Tibial nerve (tissue), 4 donors: ENCODE results near the gene CTNNA3. TPM values are rescaled to one million over a fixed set of nuclear protein-coding genes. Genes with fewer than 3 reads are reported as not detected.

Experiments
- DNase-seq, 2 donors: peaks; one replicate each; pipeline ENCODE4 v3.0.0-alpha.2; 2019; ENCODE audit warnings: low spot score in 2 of 2
- H3K27ac ChIP-seq, 4 donors: fragments of 200-600 bp; sonication (generic) in 3 of 4; one replicate each; pipeline ENCODE4 v1.5.1; 2017 to 2019; ENCODE audit warnings: mild to moderate bottlenecking in 1 of 4
- H3K27me3 ChIP-seq, 2 donors: fragments of 200-600 bp; sonication (generic) in 1 of 2; one replicate each; pipeline versions ENCODE4 v1.5.1 to v1.6.0; 2017 to 2019
- H3K36me3 ChIP-seq, 3 donors: fragments of 200-600 bp; sonication (generic); one replicate each; pipeline ENCODE4 v1.5.1; 2018 to 2019
- H3K4me1 ChIP-seq, 4 donors: fragments of 200-600 bp; sonication (generic) in 3 of 4; one replicate each; pipeline ENCODE4 v1.5.1; 2017 to 2019
- H3K4me3 ChIP-seq, 4 donors: fragments of 200-600 bp; sonication (generic) in 3 of 4; one replicate each; pipeline ENCODE4 v1.5.1; 2017 to 2019; ENCODE audit warnings: mild to moderate bottlenecking in 1 of 4, moderate library complexity in 1 of 4
- H3K9me3 ChIP-seq, 4 donors: fragments of 200-600 bp; sonication (generic) in 3 of 4; one replicate each; pipeline ENCODE4 v1.5.1; 2017 to 2019
- EP300 ChIP-seq, 2 donors: sonication (generic); formaldehyde crosslinking; IDR thresholded peaks; one replicate each; pipeline ENCODE4 v1.6.1; 2017; ENCODE audit warnings: antibody characterized with exemption in 2 of 2, mild to moderate bottlenecking in 1 of 2
- POLR2A ChIP-seq, 2 donors: fragments of 450-650 bp; IDR thresholded peaks; one replicate each; pipeline ENCODE4 v1.6.1; 2017; ENCODE audit warnings: antibody characterized with exemption in 2 of 2, mild to moderate bottlenecking in 2 of 2, moderate library complexity in 2 of 2
- WGBS, 2 donors: methylation state at CpG; one replicate each; pipeline ENCODE4 v1.1.5; 2018; 5-methylcytosine and 5-hydroxymethylcytosine counted together
- total RNA-seq, 4 donors: library from RNA; depleted of rRNA; stranded (reverse); fragments of >200 nt; gene quantifications; one replicate each; pipeline ENCODE4 v1.1.0, GENCODE V29; 2016
- TF ChIP-seq, protein P1 (sequence below), 5 experiments: fragments of 200-600 bp in 3 of 5; fragments of 450-650 bp in 2 of 5; sonication (generic) in 3 of 5; IDR thresholded peaks; one replicate each; pipeline ENCODE4 v1.5.1; 2016 to 2019; ENCODE audit warnings: antibody characterized with exemption in 5 of 5, mild to moderate bottlenecking in 3 of 5, moderate library complexity in 2 of 5

The CTNNA3 gene
- total RNA-seq, 4 donors from 2014 or later: 15.9 to 36.1 (median 23.1) TPM

DNA sequence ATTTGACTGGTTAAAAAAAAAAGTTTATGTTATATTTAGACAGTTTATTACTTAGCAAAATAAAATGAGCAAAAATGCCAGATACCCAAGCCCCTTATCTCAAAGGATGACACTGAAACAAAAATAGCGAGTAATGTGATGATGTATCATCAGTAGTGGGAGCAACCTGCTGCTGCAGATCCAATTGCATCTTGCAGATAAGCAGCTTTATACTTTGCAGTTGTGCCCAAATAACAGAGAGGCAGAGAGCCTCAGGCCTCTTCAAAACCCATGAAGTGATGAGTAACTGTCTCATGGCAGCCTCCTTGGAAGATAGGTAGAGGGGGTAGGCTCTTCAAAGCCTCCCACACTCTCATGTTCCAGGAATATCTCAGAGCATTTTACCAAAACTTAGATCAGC is 1238.4 kb downstream of the CTNNA3 start:
- H3K4me1 ChIP-seq: no peaks in the 10 kb centered on the region
- no peaks in the 10 kb centered on the region for H3K27me3 ChIP-seq
- H3K27ac ChIP-seq: no peak overlapping the region
- 95 to 100% methylated on average over 1 of the region's 1 CpG for WGBS, 2 donors
- H3K9me3 ChIP-seq: peaks cover 0 to 9% (median 0%) of the 10 kb centered on the region in 4 donors
- TF ChIP-seq POLR2A (IDR thresholded peaks at IDR 0.05) (no peak), EP300 (IDR thresholded peaks at IDR 0.05) (no peak)
- TF ChIP-seq, protein P1, sequence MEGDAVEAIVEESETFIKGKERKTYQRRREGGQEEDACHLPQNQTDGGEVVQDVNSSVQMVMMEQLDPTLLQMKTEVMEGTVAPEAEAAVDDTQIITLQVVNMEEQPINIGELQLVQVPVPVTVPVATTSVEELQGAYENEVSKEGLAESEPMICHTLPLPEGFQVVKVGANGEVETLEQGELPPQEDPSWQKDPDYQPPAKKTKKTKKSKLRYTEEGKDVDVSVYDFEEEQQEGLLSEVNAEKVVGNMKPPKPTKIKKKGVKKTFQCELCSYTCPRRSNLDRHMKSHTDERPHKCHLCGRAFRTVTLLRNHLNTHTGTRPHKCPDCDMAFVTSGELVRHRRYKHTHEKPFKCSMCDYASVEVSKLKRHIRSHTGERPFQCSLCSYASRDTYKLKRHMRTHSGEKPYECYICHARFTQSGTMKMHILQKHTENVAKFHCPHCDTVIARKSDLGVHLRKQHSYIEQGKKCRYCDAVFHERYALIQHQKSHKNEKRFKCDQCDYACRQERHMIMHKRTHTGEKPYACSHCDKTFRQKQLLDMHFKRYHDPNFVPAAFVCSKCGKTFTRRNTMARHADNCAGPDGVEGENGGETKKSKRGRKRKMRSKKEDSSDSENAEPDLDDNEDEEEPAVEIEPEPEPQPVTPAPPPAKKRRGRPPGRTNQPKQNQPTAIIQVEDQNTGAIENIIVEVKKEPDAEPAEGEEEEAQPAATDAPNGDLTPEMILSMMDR (IDR thresholded peaks at IDR 0.05): no peak
- DNase-seq: no peak
- H3K4me3 ChIP-seq: no peak overlapping the region
- no peaks in the 10 kb centered on the region for H3K36me3 ChIP-seq

DNA sequence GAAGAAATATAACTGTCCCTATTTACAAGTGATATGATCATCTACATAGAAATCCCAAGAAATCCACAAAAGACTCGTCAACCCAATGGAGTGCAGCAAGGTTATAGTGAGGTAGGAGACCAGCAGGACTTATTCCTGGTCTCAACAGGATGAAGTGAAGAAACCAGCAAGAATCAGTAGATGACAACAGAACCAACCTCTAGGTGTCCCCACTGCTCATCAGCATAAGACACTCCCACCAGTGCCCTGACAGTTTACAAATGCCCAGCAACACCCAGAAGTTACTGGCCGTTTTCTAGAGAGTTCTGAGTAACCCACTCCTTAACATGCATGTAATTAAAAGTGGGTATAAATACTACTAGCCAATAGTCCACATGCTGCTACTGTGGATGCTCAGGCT is 1240.7 kb downstream of the CTNNA3 start:
- H3K36me3 ChIP-seq: no peaks in the 10 kb centered on the region
- 66 to 76% methylated on average over 2 of the region's 2 CpGs for WGBS, 2 donors
- peaks cover 0 to 8% (median 0%) of the 10 kb centered on the region in 4 donors for H3K9me3 ChIP-seq
- H3K4me3 ChIP-seq: no peak overlapping the region
- no peak for TF ChIP-seq EP300 (IDR thresholded peaks at IDR 0.05)
- TF ChIP-seq, protein P1 (IDR thresholded peaks at IDR 0.05): no peak
- no peak for TF ChIP-seq POLR2A (IDR thresholded peaks at IDR 0.05)
- no peaks in the 10 kb centered on the region for H3K27me3 ChIP-seq
- no peak for DNase-seq
- no peak overlapping the region for H3K27ac ChIP-seq
- H3K4me1 ChIP-seq: no peaks in the 10 kb centered on the region

DNA sequence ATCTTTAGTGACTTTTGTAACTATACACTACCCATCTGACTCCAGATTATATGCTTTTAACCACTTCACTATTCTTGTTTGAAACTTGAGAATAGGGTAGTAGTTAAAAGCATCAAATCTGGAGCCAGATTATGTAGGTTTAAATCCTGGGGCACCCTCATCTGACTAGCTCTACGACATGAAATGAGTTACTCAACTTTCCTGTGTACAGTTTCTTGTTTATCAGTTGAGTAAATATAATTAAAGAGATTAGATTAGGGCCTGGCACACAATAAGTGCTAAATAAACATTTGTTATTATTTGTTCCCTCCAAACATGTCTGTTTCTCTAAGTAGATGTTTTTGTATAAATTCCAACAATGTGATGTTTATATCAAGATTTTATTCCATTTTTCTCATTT is 1255.4 kb downstream of the CTNNA3 start:
- TF ChIP-seq, protein P1 (IDR thresholded peaks at IDR 0.05): no peak
- TF ChIP-seq POLR2A (IDR thresholded peaks at IDR 0.05): no peak
- no peak for TF ChIP-seq EP300 (IDR thresholded peaks at IDR 0.05)
- Histone ChIP-seq H3K27me3 (no peaks in the 10 kb centered on the region), H3K4me1 (no peaks in the 10 kb centered on the region), H3K36me3 (no peaks in the 10 kb centered on the region), H3K27ac (no peak overlapping the region), H3K4me3 (no peak overlapping the region), H3K9me3 (peaks cover 0 to 17% (median 1%) of the 10 kb centered on the region in 4 donors)
- WGBS, 2 donors: 77 to 78% methylated on average over 1 of the region's 1 CpG
- no peak for DNase-seq

DNA sequence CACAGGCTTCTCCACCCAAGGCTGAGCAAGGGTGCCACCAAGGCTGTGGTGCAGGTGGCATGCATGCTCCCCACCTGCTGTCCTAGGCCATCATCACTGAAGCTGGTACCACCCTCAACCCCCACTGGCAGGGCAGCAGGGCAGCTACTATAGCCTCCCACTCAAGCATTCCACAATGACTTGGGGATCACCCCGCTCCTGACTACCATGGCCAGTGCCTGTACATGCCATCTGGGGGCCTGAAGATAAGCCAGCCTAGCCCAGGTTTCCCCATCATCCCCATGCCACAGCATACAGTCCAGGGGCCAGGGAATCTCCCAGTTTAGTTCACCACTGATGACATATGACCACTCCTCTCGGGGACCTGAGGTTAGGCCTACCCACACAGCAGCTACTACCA is 1281.1 kb downstream of the CTNNA3 start:
- no peak for TF ChIP-seq POLR2A (IDR thresholded peaks at IDR 0.05)
- no peak for TF ChIP-seq EP300 (IDR thresholded peaks at IDR 0.05)
- TF ChIP-seq, protein P1 (IDR thresholded peaks at IDR 0.05): no peak
- no peak for DNase-seq
- Histone ChIP-seq H3K9me3 (no peaks in the 10 kb centered on the region), H3K4me1 (no peaks in the 10 kb centered on the region), H3K4me3 (no peak overlapping the region), H3K27me3 (no peaks in the 10 kb centered on the region), H3K36me3 (no peaks in the 10 kb centered on the region), H3K27ac (no peak overlapping the region)
- 93 to 94% methylated on average over 2 of the region's 2 CpGs for WGBS, 2 donors

DNA sequence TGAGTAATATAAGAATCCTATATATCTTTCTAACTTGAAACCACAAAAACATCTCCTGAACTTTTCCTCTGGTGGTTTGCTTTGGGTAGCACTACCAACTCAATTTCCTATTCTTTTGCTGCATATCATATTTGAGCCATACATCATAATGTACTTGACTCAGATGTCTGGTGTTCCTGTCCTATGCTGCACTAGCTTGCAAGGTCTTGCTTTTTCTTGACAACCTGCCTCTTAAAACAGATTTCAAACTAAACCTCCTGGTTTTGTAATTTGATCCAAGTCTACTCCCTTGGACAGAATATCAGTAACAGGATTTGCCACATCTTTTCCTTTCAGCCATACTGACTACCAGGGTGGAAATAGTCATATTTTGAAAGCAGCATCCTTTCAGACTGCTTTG is 1290.4 kb downstream of the CTNNA3 start:
- no peaks in the 10 kb centered on the region for H3K9me3 ChIP-seq
- H3K27ac ChIP-seq: no peak overlapping the region
- DNase-seq: no peak
- H3K36me3 ChIP-seq: no peaks in the 10 kb centered on the region
- H3K4me1 ChIP-seq: no peaks in the 10 kb centered on the region
- H3K27me3 ChIP-seq: no peaks in the 10 kb centered on the region
- no peak overlapping the region for H3K4me3 ChIP-seq
- TF ChIP-seq EP300 (IDR thresholded peaks at IDR 0.05) (no peak), POLR2A (IDR thresholded peaks at IDR 0.05) (no peak)
- TF ChIP-seq, protein P1 (IDR thresholded peaks at IDR 0.05): no peak
